Posterior vena cava (tissue), 2 donors: Measurements from ENCODE around the gene CCM2. TPM values are rescaled to one million over a fixed set of nuclear protein-coding genes. Genes with fewer than 3 reads are reported as not detected.

Source experiments
- DNase-seq: peaks from one replicate; pipeline ENCODE4 v3.0.0-alpha.2; 2020; ENCODE audit warnings: low spot score
- intact Hi-C, 2 donors: fragments of 100-400 bp; cut with DNase I; formaldehyde crosslinking; loops; one replicate each; pipeline versions ENCODE4 v1.14.1 to v1.14.2; 2022 to 2023
- total RNA-seq, 2 donors: library from RNA; stranded (reverse); fragmentation: NEBNext Ultra II Directional; extraction: Animal tissue kit (Norgen Biotek cat#: 25700); gene quantifications; one replicate each; pipeline ENCODE4 v1.2.1, GENCODE V29; 2021
- donor health status: DM: yes; HTN: yes; CAD: no.
- donor health status: DM: yes; HTN: yes; CAD: no.

CCM2 gene
- total RNA-seq, 2 donors from 2014 or later, result 31.8 to 36.9 TPM

GRCh38 chr7:45044338-45044737 lies 44.3 kb downstream of the CCM2 start:
- no peak for DNase-seq
- intact Hi-C loops, result no loop called here

DNA sequence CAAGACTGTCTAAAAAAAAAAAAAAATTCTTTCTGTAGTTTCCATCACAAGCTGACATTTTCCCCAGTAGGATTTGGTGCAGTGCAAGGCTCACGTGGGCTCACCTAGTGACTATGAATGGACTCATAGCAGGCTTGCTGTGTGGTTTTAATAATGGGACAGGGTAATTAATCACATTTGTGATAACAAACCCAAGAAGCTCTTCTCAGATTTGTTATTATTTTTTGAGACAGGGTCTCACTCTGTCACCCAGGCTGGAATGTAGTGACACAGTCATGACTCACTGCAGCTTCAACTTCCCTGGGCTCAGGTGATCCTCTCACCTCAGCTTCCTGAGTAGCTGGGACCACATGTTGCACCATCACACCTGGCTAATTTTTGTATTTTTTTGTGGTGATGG lies 48.7 kb downstream of the CCM2 start:
- DNase-seq, result no peak
- intact Hi-C loops, result no loop called here

GRCh38 chr7:45050198-45050597 lies 50.2 kb downstream of the CCM2 start:
- no peak for DNase-seq
- intact Hi-C loops, result no loop called here

- no peak for DNase-seq
- intact Hi-C loops, result no loop called here
These were observed 52.0 kb downstream of the CCM2 start for GRCh38 chr7:45052011-45052410.

DNA sequence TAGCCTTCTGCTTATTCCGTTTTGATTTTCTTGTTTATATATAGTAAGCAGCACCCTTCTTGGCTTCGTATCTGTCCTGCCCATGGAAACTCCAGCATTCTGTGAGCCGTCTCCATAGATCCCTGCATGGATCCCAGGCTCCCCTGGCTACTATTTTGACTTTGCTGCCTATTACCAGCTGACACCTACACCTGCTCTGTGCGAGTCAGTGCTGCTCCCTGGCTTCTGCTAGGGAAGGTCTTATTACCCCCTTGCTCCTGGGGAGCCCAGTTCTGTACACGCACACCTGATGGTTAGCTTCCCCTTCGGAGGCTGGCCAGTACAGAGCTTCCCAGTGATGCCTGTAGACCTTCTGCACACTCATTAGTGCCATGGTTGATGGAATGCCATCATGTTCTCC lies 53.4 kb downstream of the CCM2 start:
- intact Hi-C loops, result no loop called here
- no peak for DNase-seq

- intact Hi-C loops, result no loop called here
- DNase-seq, result no peak
These were observed 53.9 kb downstream of the CCM2 start for GRCh38 chr7:45053941-45054340.

- DNase-seq, result no peak
- intact Hi-C loops, result no loop called here
These were observed 54.4 kb downstream of the CCM2 start for GRCh38 chr7:45054442-45054841.

DNA sequence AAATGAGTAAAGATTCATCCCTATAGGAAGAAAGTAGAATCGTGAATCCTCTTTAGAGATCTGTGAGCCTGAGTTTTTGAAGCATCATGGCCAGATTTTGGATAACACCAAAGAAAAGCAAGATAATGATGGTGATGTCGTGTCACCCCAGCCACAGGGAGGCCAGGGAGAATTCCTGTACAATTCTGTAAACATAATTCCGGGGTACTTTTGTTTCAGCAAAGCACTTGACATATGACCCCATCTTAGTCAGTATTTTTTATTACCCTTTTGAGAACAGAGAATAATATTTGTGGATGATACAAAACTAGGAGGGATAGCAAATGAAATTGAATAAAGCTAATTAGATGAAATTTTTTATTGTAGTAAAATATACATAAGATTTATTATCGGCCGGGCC lies 55.0 kb downstream of the CCM2 start:
- DNase-seq, result no peak
- intact Hi-C loops, result no loop called here

DNA sequence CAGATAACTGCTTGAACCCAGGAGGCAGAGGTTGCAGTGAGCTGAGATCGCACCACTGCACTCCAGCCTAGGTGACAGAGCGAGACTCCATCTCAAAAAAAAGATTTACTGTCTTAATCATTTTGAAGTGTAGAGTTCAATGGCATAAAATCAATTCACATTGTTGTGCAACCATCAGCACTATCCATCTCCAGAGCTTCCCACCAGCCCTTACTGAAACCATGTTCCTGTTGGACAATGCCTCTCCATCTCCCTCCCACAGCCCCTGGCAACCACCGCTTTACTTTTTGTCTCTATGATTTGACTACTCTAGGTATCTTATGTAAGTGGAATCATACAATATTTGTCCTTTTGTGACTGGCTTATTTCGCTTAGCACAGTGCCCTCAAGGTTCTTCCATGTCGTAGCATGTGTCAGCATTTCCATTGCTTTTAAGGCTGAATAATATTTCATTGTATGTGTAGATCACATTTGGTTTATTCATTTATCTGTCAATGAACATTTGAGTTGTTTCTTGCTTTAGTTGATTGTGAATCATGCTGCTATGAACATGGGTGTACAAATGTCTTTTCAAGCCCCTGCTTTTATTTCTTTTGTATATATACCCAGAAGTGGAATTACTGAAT lies 55.7 kb downstream of the CCM2 start:
- intact Hi-C loops, result no loop called here
- no peak for DNase-seq

DNA sequence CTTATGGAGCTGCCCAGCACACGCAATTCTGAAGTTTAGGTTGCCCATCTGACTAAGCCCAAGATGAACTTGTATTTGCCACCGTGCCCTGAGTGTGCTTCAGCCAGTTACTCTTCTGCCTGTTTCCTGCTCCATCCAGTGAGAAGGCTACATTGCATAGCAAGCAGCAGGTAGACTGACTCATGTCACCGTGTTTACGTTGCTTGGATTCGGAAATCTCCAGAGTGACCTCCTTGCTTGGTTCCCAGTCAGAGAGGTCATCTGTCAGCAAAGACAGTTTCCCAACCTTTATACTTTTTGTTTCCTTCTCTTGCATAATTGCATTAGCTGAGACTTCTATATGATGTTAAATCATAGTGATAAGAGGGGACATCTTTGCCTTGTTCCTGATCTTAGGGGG lies 57.9 kb downstream of the CCM2 start:
- DNase-seq, result no peak
- intact Hi-C loops, result no loop called here

DNA sequence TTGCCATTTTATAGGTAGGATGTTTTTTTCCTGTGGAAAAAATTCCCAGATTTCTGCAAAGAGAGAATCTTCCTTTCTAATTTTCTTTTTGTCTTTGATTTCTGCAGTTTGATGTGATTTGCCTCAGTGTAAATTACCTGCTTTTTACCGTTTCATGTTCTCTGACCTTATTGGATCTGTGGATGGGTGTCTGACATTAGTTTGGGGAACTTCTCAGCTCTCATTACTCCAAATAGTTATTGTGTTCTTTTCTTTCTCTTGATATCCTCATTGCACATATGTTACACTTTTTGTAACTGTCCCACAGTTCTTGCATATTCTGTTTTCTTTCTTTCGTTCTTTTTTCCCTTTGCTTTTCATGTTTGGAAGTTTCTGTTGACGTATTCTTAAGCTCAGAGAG lies 60.3 kb downstream of the CCM2 start:
- intact Hi-C loops, result no loop called here
- no peak for DNase-seq

DNA sequence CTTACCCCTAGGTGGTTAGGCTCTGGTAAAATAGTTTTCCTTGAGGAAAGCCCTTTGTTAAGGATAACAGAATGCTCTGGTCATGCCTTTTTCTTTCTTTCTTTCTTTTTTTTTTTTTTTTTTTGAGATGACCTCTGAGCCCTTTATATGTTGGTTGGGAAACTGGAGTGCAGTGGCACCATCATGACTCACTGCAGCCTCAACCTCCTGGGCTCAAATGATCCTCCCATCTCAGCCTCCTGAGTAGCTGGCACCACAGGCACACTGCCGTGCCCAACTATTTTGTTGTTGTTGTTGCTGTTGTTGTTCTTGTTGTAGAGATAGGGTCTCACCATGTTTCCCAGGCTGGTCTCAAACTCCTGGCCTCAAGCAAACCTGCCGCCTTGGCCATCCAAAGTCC lies 61.4 kb downstream of the CCM2 start:
- no peak for DNase-seq
- intact Hi-C loops, result no loop called here

DNA sequence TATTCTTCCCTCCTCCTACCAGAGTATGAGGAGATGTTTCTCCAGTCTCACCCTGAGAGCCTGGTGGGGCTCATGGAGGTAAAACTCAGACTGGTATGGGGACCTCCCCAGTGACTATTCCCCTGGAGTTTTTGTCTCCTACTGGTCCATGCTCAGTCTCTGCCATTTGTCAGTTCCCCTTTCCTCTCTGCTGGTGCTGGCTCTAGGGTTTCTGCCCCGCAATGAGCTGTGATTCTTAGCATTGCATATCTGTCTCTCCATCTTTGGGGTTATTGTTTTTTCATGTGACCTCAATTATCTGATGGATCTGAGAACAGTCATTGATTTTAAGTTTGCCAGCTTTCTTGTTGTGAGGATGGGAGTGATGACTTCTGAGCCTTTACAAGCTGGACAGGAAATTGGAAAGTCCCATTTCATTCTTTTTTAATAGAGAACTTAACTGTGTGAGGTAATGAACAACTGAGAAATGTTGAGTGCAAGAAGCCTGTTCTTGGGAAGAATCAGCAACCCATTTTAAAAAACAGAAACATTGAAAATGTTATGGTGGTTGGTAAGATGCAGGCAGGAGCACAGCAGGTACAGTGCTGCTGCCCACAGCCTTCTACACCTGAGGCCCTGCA lies 61.9 kb downstream of the CCM2 start:
- DNase-seq, result no peak

DNA sequence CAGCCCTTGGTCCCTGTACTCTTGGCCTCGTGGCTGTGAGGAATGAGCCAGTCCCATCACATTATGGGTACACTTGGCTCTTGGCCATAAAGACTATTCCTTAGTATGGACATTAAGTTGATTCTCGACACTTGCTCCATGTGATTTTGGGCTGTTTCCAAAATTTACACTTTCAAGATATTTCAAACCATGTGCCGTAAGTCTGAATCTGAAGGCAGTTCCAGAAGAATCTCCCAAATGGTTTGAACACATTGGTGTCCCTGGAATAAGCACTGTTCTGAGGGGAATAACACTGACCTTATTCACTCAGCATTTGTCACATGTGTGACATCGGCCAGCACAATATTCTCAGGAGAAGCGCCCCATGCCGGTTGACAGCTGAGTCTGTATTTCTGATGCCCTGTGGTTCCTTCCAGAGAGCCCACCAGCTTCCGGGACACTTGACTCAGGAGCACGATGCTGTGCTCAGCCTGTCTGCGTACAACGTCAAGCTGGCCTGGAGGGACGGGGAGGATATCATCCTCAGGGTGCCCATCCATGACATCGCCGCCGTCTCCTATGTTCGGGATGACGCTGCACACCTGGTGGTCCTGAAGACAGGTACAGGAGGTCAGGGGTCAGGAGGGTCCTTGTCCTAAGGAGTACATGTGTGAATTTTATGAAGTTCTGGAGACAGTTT lies 64.2 kb downstream of the CCM2 start:
- intact Hi-C loops, result no loop called here
- DNase-seq, result no peak

More for the DNA sequence above, 61.9 kb downstream of the CCM2 start:
- intact Hi-C loops, result no loop called here

- no peak for DNase-seq
- intact Hi-C loops, result no loop called here
These were observed 65.3 kb downstream of the CCM2 start for GRCh38 chr7:45065031-45065995.

DNA sequence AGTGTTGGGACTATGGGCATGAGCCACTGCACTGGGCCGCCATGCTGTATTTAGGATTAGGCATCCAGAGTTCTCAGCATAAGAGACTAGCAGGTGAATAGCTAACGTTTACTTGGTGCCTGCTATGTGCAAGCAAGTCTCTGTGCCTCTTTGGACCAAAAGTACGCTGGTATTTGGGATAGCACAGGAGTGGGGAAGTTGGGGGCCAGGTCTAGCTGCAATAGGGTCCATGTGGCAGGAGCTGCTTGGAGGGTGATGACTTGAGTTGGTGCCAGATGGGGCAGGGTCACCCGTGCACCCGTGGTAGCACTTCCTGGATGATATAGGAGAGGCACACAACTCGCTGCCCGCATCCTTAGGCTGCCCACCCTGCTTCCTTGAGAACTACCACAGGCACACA lies 66.4 kb downstream of the CCM2 start:
- intact Hi-C loops, result no loop called here
- no peak for DNase-seq

- intact Hi-C loops, result no loop called here
- DNase-seq, result no peak
These were observed 67.6 kb downstream of the CCM2 start for GRCh38 chr7:45067582-45067981.

- DNase-seq, result no peak
These were observed 68.4 kb downstream of the CCM2 start for GRCh38 chr7:45068236-45069023.

More at GRCh38 chr7:45068236-45069023, 68.4 kb downstream of the CCM2 start:
- intact Hi-C loops, result no loop called here
